Esophagus muscularis mucosa (tissue), 4 donors: Measurements from ENCODE around the gene TRIM62. TPM values are rescaled to one million over a fixed set of nuclear protein-coding genes. Genes with fewer than 3 reads are reported as not detected.

ENCODE experiments used
- DNase-seq: peaks from one replicate; pipeline ENCODE4 v3.0.0-alpha.2; 2017; ENCODE audit errors: extremely low spot score
- H3K27ac ChIP-seq, 4 donors: fragments of 200-600 bp; sonication (generic); replicated peaks in 1 of 4; 1 replicate in 3 of 4; 2 replicates in 1 of 4; pipeline ENCODE4 v1.5.1; 2016 to 2019; ENCODE audit warnings: mild to moderate bottlenecking in 1 of 4
- H3K27me3 ChIP-seq, 4 donors: fragments of 200-600 bp; sonication (generic); one replicate each; pipeline versions ENCODE4 v1.5.1 to v1.6.0; 2016 to 2019
- H3K36me3 ChIP-seq, 4 donors: fragments of 200-600 bp; sonication (generic); one replicate each; pipeline ENCODE4 v1.5.1; 2016 to 2019
- H3K4me1 ChIP-seq, 4 donors: fragments of 200-600 bp; sonication (generic); one replicate each; pipeline ENCODE4 v1.5.1; 2016 to 2019
- H3K4me3 ChIP-seq, 4 donors: fragments of 200-600 bp; sonication (generic); 1 replicate in 2 of 4; 2 replicates in 2 of 4; pipeline ENCODE4 v1.5.1; 2016 to 2019; ENCODE audit warnings: mild to moderate bottlenecking in 4 of 4, moderate library complexity in 1 of 4
- H3K9me3 ChIP-seq, 4 donors: fragments of 200-600 bp; sonication (generic); 1 replicate in 3 of 4; 2 replicates in 1 of 4; pipeline ENCODE4 v1.5.1; 2016 to 2019
- EP300 ChIP-seq: sonication (generic); formaldehyde crosslinking; IDR thresholded peaks from one replicate; pipeline ENCODE4 v1.6.1; 2017; ENCODE audit warnings: antibody characterized with exemption
- POLR2A ChIP-seq: fragments of 450-650 bp; IDR thresholded peaks from one replicate; pipeline ENCODE4 v1.6.1; 2017; ENCODE audit warnings: antibody characterized with exemption, moderate library complexity, mild to moderate bottlenecking, low read depth
- POLR2AphosphoS5 ChIP-seq, 2 donors: sonication (generic); formaldehyde crosslinking; IDR thresholded peaks; one replicate each; pipeline ENCODE4 v1.6.1; 2017; ENCODE audit warnings: antibody characterized with exemption in 2 of 2
- WGBS: methylation state at CpG from one replicate; pipeline ENCODE4 v1.1.5; 2018; 5-methylcytosine and 5-hydroxymethylcytosine counted together
- intact Hi-C: fragments of 100-400 bp; cut with DNase I; formaldehyde crosslinking; loops from one replicate; pipeline ENCODE4 v1.15.1; 2023
- total RNA-seq, 4 donors: library from RNA; depleted of rRNA; stranded (reverse); fragments of >200 nt; gene quantifications; one replicate each; pipeline versions ENCODE4 v1.1.0 to v1.2.1, GENCODE V29; 2016
- TF ChIP-seq, protein P1 (sequence below), 3 experiments: fragments of 200-600 bp in 2 of 3; fragments of 450-650 bp in 1 of 3; sonication (generic) in 2 of 3; IDR thresholded peaks; one replicate each; pipeline ENCODE4 v1.5.1; 2017 to 2019; ENCODE audit warnings: antibody characterized with exemption in 3 of 3, mild to moderate bottlenecking in 2 of 3, moderate library complexity in 1 of 3

TRIM62 gene
- total RNA-seq, 4 donors from 2014 or later: 5.0 to 9.3 (median 7.8) TPM

DNA sequence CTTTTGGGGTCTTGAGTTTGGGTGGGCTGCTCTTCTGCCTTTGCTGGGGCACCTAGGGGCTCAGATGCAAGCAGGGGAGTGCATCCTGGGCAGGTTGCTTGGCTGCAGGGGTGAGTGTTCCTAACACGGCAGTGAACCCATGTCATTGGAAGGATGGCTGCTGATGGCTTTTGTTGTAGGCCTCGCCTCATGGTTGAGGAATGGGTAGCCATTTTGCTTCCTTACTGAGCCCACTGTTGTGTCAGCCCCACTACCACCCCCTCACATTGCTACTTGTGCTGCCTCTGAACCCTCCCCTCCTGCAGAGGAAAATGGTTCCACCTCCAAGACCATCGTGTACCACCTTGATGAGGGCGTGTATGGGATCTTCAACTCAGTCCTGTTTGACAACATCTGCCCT, 84.1 kb downstream of the TRIM62 start:
- H3K9me3 ChIP-seq: no peaks in the 10 kb centered on the region
- H3K27me3 ChIP-seq: no peaks in the 10 kb centered on the region
- DNase-seq: no peak
- WGBS: 97% methylated on average over 4 of the region's 4 CpGs
- intact Hi-C loops: loop anchor here (10.0 kb wide), 1 partner anchor 517 kb away; no protein-coding TSS in a partner anchor
- no peak overlapping the region for H3K27ac ChIP-seq
- H3K4me3 ChIP-seq: no peak overlapping the region
- TF ChIP-seq, protein P1, sequence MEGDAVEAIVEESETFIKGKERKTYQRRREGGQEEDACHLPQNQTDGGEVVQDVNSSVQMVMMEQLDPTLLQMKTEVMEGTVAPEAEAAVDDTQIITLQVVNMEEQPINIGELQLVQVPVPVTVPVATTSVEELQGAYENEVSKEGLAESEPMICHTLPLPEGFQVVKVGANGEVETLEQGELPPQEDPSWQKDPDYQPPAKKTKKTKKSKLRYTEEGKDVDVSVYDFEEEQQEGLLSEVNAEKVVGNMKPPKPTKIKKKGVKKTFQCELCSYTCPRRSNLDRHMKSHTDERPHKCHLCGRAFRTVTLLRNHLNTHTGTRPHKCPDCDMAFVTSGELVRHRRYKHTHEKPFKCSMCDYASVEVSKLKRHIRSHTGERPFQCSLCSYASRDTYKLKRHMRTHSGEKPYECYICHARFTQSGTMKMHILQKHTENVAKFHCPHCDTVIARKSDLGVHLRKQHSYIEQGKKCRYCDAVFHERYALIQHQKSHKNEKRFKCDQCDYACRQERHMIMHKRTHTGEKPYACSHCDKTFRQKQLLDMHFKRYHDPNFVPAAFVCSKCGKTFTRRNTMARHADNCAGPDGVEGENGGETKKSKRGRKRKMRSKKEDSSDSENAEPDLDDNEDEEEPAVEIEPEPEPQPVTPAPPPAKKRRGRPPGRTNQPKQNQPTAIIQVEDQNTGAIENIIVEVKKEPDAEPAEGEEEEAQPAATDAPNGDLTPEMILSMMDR (IDR thresholded peaks at IDR 0.05): no peak
- no peak for TF ChIP-seq POLR2AphosphoS5 (IDR thresholded peaks at IDR 0.05)
- TF ChIP-seq POLR2A: no peak
- TF ChIP-seq EP300: no peak
- peaks cover 0 to 39% (median 7%) of the 10 kb centered on the region in 4 donors for H3K36me3 ChIP-seq
- peaks cover 0 to 6% (median 0%) of the 10 kb centered on the region in 4 donors for H3K4me1 ChIP-seq

DNA sequence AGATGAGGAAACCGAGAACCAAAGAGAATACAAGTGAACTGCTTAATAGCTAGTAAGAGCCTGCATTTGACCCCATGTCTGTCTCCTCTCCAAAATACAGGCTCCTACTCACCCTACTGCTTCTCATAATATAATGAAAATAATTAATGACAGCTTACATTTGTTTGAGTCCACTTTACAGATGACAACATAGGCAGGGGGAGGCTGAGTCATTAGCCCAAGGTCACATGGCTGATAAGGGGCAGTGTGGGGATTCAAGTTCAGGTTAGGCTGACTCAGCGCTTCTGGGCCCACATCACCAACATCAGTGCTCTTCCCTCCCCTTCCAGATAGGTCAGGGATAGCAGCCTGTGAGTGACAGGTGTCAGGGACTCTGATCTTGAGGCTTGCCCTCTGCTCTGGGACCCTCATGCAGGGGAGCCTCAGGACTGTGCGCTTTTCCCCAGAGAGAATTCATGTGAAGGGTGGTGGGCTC, 84.7 kb downstream of the TRIM62 start:
- Histone ChIP-seq H3K36me3 (peaks cover 0 to 34% (median 3%) of the 10 kb centered on the region in 4 donors), H3K4me1 (peaks cover 0 to 6% (median 0%) of the 10 kb centered on the region in 4 donors), H3K4me3 (no peak overlapping the region), H3K27ac (no peak overlapping the region), H3K27me3 (no peaks in the 10 kb centered on the region), H3K9me3 (no peaks in the 10 kb centered on the region)
- DNase-seq: no peak
- no peak for TF ChIP-seq POLR2A
- no peak for TF ChIP-seq POLR2AphosphoS5 (IDR thresholded peaks at IDR 0.05)
- TF ChIP-seq, protein P1 (IDR thresholded peaks at IDR 0.05): no peak
- TF ChIP-seq EP300: no peak
- intact Hi-C loops: loop anchor here (10.0 kb wide), 1 partner anchor 518 kb away; no protein-coding TSS in a partner anchor
- WGBS: 100% methylated on average over 2 of the region's 3 CpGs

DNA sequence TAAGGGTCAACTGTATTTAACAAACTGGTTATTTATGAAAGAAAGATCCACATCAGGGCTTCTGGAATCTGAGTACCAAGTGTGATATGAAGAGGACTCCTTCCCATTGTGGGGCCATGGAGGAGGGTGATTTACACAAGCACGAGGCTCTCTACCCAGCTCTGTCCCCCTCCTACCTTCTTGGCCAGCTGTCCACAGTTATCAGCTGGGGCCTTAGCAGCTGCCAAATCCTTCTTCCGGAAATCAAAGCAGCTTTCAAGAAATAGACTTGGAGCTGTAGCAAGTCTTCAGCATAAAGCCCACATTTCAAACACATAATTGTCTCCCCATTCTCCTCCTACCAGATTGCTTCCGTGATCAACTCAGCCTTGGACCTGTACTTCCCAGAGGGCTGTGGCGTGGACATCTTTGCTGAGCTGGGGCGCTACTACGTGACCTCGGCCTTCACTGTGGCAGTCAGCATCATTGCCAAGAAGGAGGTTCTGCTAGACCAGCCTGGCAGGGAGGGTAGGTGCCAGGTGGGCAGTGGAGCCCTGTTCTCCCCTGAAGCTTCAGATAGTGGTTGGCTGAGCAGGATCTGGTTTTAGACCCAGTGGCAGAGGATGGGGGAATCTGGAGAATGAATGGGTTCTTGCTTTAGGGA, 85.4 kb downstream of the TRIM62 start:
- no peaks in the 10 kb centered on the region for H3K27me3 ChIP-seq
- peaks cover 0 to 6% (median 0%) of the 10 kb centered on the region in 4 donors for H3K4me1 ChIP-seq
- 83% methylated on average over 7 of the region's 7 CpGs for WGBS
- H3K4me3 ChIP-seq: no peak overlapping the region
- no peak for DNase-seq
- intact Hi-C loops: loop anchor here (10.0 kb wide), 1 partner anchor 518 kb away; no protein-coding TSS in a partner anchor
- no peak overlapping the region for H3K27ac ChIP-seq
- peaks cover 0 to 27% (median 0%) of the 10 kb centered on the region in 4 donors for H3K36me3 ChIP-seq
- H3K9me3 ChIP-seq: no peaks in the 10 kb centered on the region
- TF ChIP-seq EP300 (no peak), POLR2AphosphoS5 (IDR thresholded peaks at IDR 0.05) (no peak), POLR2A (no peak)
- TF ChIP-seq, protein P1 (IDR thresholded peaks at IDR 0.05): no peak

Other genes with a start within 250 kb of the TRIM62 start
- 10 to 100 TPM; 16.2 to 32.3 (median 22.7) TPM for gene RNF19B, start 217.2 kb downstream of the TRIM62 start, total RNA-seq
- gene AK2, start 145.2 kb downstream of the TRIM62 start, total RNA-seq: 100 to 1,000 TPM in 1 of 4 donors, 10 to 100 TPM in 3; 70.2 to 108 (median 80.7) TPM
- gene AZIN2, start 100.9 kb downstream of the TRIM62 start, total RNA-seq: 1 to 10 TPM; 2.5 to 6.1 (median 4.1) TPM
- gene ZNF362, start 74.4 kb upstream of the TRIM62 start, total RNA-seq: 10 to 100 TPM; 17.2 to 35.3 (median 25.1) TPM
- gene A3GALT2, start 139.1 kb upstream of the TRIM62 start, total RNA-seq: not detected
- 100 to 1,000 TPM; 104 to 274 (median 201) TPM for gene PHC2, start 249.1 kb upstream of the TRIM62 start, total RNA-seq